ENCODE results near the gene SGIP1.

- no peak for TF ChIP-seq CTCF (conservative IDR thresholded peaks at IDR 0.05; ENCODE audit: low read depth in 2 of 2)
- no peak for TF ChIP-seq POLR2AphosphoS5 (IDR thresholded peaks at IDR 0.05; ENCODE audit: low read depth)
- TF ChIP-seq EZH2phosphoT487 (IDR thresholded peaks at IDR 0.05; ENCODE audit: unreplicated experiment): no peak
- TF ChIP-seq EZH2 (IDR thresholded peaks at IDR 0.05; ENCODE audit: low read depth, unreplicated experiment): no peak
- no peak for TF ChIP-seq REST (IDR thresholded peaks at IDR 0.05; ENCODE audit: unreplicated experiment)
- no peak for TF ChIP-seq ETS1 (IDR thresholded peaks at IDR 0.05)
- no peak for TF ChIP-seq JUNB (IDR thresholded peaks at IDR 0.05; ENCODE audit: unreplicated experiment)
- no peak for TF ChIP-seq ZNF331 (CRISPR knock-in tag; IDR thresholded peaks at IDR 0.05; ENCODE audit: low read depth)
- TF ChIP-seq STAT1 (IDR thresholded peaks at IDR 0.05; ENCODE audit: unreplicated experiment): no peak
- no peak for TF ChIP-seq CREB1 (CRISPR knock-in tag; IDR thresholded peaks at IDR 0.05; ENCODE audit: low read depth)
Observed at GRCh38 chr1:66626261-66626660, 92.3 kb downstream of the SGIP1 start.

Measured in GM23338 (cell line).